Trophoblast cell (in vitro differentiated cells and primary cell): Measurements from ENCODE around the gene CD6.

ENCODE experiments used
- DNase-seq, 2 donors: peaks; one replicate each; pipeline ENCODE4 v3.0.0-alpha.2; 2016
- H2AFZ ChIP-seq: 2 replicates; pipeline ENCODE4 v1.6.1; 2013; ENCODE audit warnings: low read length, moderate library complexity, mild to moderate bottlenecking; ENCODE audit not compliant: insufficient read depth, poor library complexity
- H2AK5ac ChIP-seq: 2 replicates; pipeline ENCODE4 v1.6.1; 2013; ENCODE audit warnings: mild to moderate bottlenecking, low read length
- H2BK120ac ChIP-seq: 2 replicates; pipeline ENCODE4 v1.6.1; 2013; ENCODE audit warnings: low read length, mild to moderate bottlenecking, moderate library complexity; ENCODE audit not compliant: insufficient read depth, poor library complexity
- H2BK12ac ChIP-seq: 2 replicates; pipeline ENCODE4 v1.6.1; 2013; ENCODE audit warnings: mild to moderate bottlenecking, low read length, moderate library complexity
- H2BK5ac ChIP-seq: 2 replicates; pipeline ENCODE4 v1.6.1; 2013; ENCODE audit warnings: low read length, low read depth, moderate library complexity, mild to moderate bottlenecking; ENCODE audit not compliant: poor library complexity
- H3K14ac ChIP-seq: 2 replicates; pipeline ENCODE4 v1.6.1; 2013; ENCODE audit warnings: mild to moderate bottlenecking, low read length
- H3K18ac ChIP-seq: 2 replicates; pipeline ENCODE4 v1.6.1; 2013; ENCODE audit warnings: mild to moderate bottlenecking, low read length
- H3K23ac ChIP-seq: 2 replicates; pipeline ENCODE4 v1.6.1; 2013; ENCODE audit warnings: low read length
- H3K27ac ChIP-seq: 2 replicates; pipeline ENCODE4 v1.5.1; 2013; ENCODE audit warnings: low read depth, mild to moderate bottlenecking, inconsistent platforms, low read length, moderate library complexity
- H3K27me3 ChIP-seq: 2 replicates; pipeline ENCODE4 v1.6.1; 2013; ENCODE audit warnings: inconsistent platforms, mild to moderate bottlenecking, low read length, moderate library complexity; ENCODE audit not compliant: insufficient read depth
- H3K36me3 ChIP-seq, 2 experiments: 1 replicate in 1 of 2; 2 replicates in 1 of 2; pipeline ENCODE4 v1.6.1; 2013; ENCODE audit warnings: low read length in 2 of 2, mild to moderate bottlenecking in 2 of 2, moderate library complexity in 1 of 2; ENCODE audit not compliant: insufficient read depth in 2 of 2, control insufficient read depth in 1 of 2
- H3K4ac ChIP-seq: 2 replicates; pipeline ENCODE4 v1.6.1; 2013; ENCODE audit warnings: low read depth, mild to moderate bottlenecking, low read length, moderate library complexity
- H3K4me1 ChIP-seq, 2 experiments: 1 replicate in 1 of 2; 2 replicates in 1 of 2; pipeline ENCODE4 v1.6.1; 2013; ENCODE audit warnings: low read length in 2 of 2, mild to moderate bottlenecking in 2 of 2, moderate library complexity in 1 of 2; ENCODE audit not compliant: insufficient read depth in 2 of 2, control insufficient read depth in 1 of 2
- H3K4me2 ChIP-seq: 2 replicates; pipeline ENCODE4 v1.6.1; 2013; ENCODE audit warnings: inconsistent platforms, mild to moderate bottlenecking, low read length, moderate library complexity
- H3K4me3 ChIP-seq: 2 replicates; pipeline ENCODE4 v1.5.1; 2013; ENCODE audit warnings: mild to moderate bottlenecking, low read depth, low read length, inconsistent platforms
- H3K79me1 ChIP-seq: one replicate; pipeline ENCODE4 v1.6.1; 2013; ENCODE audit warnings: low read length
- H3K79me2 ChIP-seq: 2 replicates; pipeline ENCODE4 v1.6.1; 2013; ENCODE audit warnings: low read length, mild to moderate bottlenecking; ENCODE audit not compliant: control insufficient read depth, insufficient read depth, poor library complexity
- H3K9ac ChIP-seq: 2 replicates; pipeline ENCODE4 v1.6.1; 2013; ENCODE audit warnings: mild to moderate bottlenecking, low read length
- H3K9me3 ChIP-seq: 2 replicates; pipeline ENCODE4 v1.6.1; 2013; ENCODE audit warnings: low read depth, mild to moderate bottlenecking, control low read depth, inconsistent platforms, low read length; ENCODE audit not compliant: insufficient read depth
- H4K12ac ChIP-seq: 2 replicates; pipeline ENCODE4 v1.6.1; 2013; ENCODE audit warnings: low read depth, mild to moderate bottlenecking, low read length, moderate library complexity
- H4K8ac ChIP-seq: 2 replicates; pipeline ENCODE4 v1.6.1; 2013; ENCODE audit warnings: low read depth, mild to moderate bottlenecking, low read length, moderate library complexity
- H4K91ac ChIP-seq: one replicate; pipeline ENCODE4 v1.6.1; 2013; ENCODE audit warnings: low read depth, mild to moderate bottlenecking, low read length, moderate library complexity
- WGBS: extraction: QIAGEN DNeasy Blood & Tissue Kit; methylation state at CpG from one replicate; pipeline ENCODE4 v1.1.7; 2013; ENCODE audit warnings: missing lambda C conversion rate; ENCODE audit not compliant: insufficient read length, insufficient coverage; ENCODE audit errors: extremely low coverage; 5-methylcytosine and 5-hydroxymethylcytosine counted together

The CD6 gene

GRCh38 chr11:61020551-61021235 lies 49.2 kb downstream of the CD6 start:
- no CpG with 5 or more reads among the region's 10 CpGs for WGBS
- Histone ChIP-seq H2AK5ac (no peak overlapping the region), H3K9ac (no peak overlapping the region), H3K14ac (no peak overlapping the region), H2BK120ac (no peak overlapping the region), H2AFZ (no peak overlapping the region), H3K4me1 (peaks cover 0 to 6% of the 10 kb centered on the region in 2 experiments), H3K4me2 (no peak overlapping the region), H3K23ac (no peak overlapping the region), H3K79me1 (no peaks in the 10 kb centered on the region), H3K27ac (no peak overlapping the region), H3K27me3 (no peaks in the 10 kb centered on the region), H2BK5ac (no peak overlapping the region), H3K18ac (no peak overlapping the region), H4K91ac (no peak overlapping the region), H3K4ac (no peak overlapping the region), H2BK12ac (no peak overlapping the region), H3K79me2 (no peaks in the 10 kb centered on the region), H3K4me3 (no peak overlapping the region), H3K9me3 (peaks cover 3% of the 10 kb centered on the region), H4K8ac (no peak overlapping the region), H3K36me3 (no peaks in the 10 kb centered on the region), H4K12ac (no peak overlapping the region)
- no peak for DNase-seq

GRCh38 chr11:61021661-61022212 lies 50.3 kb downstream of the CD6 start:
- Histone ChIP-seq H2AFZ (peak overlapping the region; percentile 35), H3K27ac (no peak overlapping the region), H2BK12ac (no peak overlapping the region), H2BK120ac (no peak overlapping the region), H2AK5ac (no peak overlapping the region), H3K9me3 (peaks cover 3% of the 10 kb centered on the region), H4K12ac (no peak overlapping the region), H3K18ac (no peak overlapping the region), H3K4me3 (no peak overlapping the region), H3K14ac (no peak overlapping the region), H2BK5ac (no peak overlapping the region), H3K23ac (no peak overlapping the region), H4K8ac (no peak overlapping the region), H3K4me1 (peaks cover 0 to 6% of the 10 kb centered on the region in 2 experiments), H3K79me2 (no peaks in the 10 kb centered on the region), H3K79me1 (no peaks in the 10 kb centered on the region), H3K27me3 (no peaks in the 10 kb centered on the region), H3K4me2 (peak overlapping the region; percentile 61), H3K4ac (no peak overlapping the region), H4K91ac (no peak overlapping the region), H3K9ac (no peak overlapping the region), H3K36me3 (no peaks in the 10 kb centered on the region)
- peak in 1 of 2 donors; percentile 18 for DNase-seq
- no CpG with 5 or more reads among the region's 14 CpGs for WGBS

GRCh38 chr11:61022311-61023085 lies 51.0 kb downstream of the CD6 start:
- no CpG with 5 or more reads among the region's 10 CpGs for WGBS
- H3K4me1 ChIP-seq = peaks cover 0 to 6% of the 10 kb centered on the region in 2 experiments
- no peak overlapping the region for H2BK12ac ChIP-seq
- H3K14ac ChIP-seq = no peak overlapping the region
- no peak overlapping the region for H3K23ac ChIP-seq
- no peaks in the 10 kb centered on the region for H3K79me1 ChIP-seq
- no peak overlapping the region for H4K8ac ChIP-seq
- H3K27ac ChIP-seq = no peak overlapping the region
- H3K9me3 ChIP-seq = peaks cover 3% of the 10 kb centered on the region
- no peak overlapping the region for H2BK120ac ChIP-seq
- no peak for DNase-seq
- H3K79me2 ChIP-seq = no peaks in the 10 kb centered on the region
- no peak overlapping the region for H4K91ac ChIP-seq
- H4K12ac ChIP-seq = no peak overlapping the region
- no peak overlapping the region for H3K18ac ChIP-seq
- no peak overlapping the region for H3K4me3 ChIP-seq
- no peaks in the 10 kb centered on the region for H3K36me3 ChIP-seq
- no peak overlapping the region for H3K4ac ChIP-seq
- no peak overlapping the region for H2AFZ ChIP-seq
- H2AK5ac ChIP-seq = no peak overlapping the region
- no peak overlapping the region for H3K4me2 ChIP-seq
- no peak overlapping the region for H3K9ac ChIP-seq
- no peak overlapping the region for H2BK5ac ChIP-seq
- H3K27me3 ChIP-seq = no peaks in the 10 kb centered on the region

- Histone ChIP-seq H4K12ac (no peak overlapping the region), H3K79me2 (no peaks in the 10 kb centered on the region), H2BK120ac (no peak overlapping the region), H3K14ac (no peak overlapping the region), H3K27ac (no peak overlapping the region), H4K8ac (no peak overlapping the region), H4K91ac (no peak overlapping the region), H2BK12ac (no peak overlapping the region), H3K4me1 (peaks cover 0 to 6% of the 10 kb centered on the region in 2 experiments), H2AK5ac (no peak overlapping the region), H3K79me1 (no peaks in the 10 kb centered on the region), H3K9me3 (peaks cover 5% of the 10 kb centered on the region), H3K23ac (no peak overlapping the region), H3K9ac (no peak overlapping the region), H3K4ac (no peak overlapping the region), H3K4me2 (no peak overlapping the region), H2AFZ (no peak overlapping the region), H3K4me3 (no peak overlapping the region), H3K36me3 (no peaks in the 10 kb centered on the region), H2BK5ac (no peak overlapping the region), H3K18ac (no peak overlapping the region), H3K27me3 (no peaks in the 10 kb centered on the region)
- no peak for DNase-seq
- no CpG with 5 or more reads among the region's 18 CpGs for WGBS
These were observed 51.8 kb downstream of the CD6 start for GRCh38 chr11:61023086-61023965.
